Prostate gland (tissue), 2 donors: ENCODE results near the gene PRICKLE2. TPM values are rescaled to one million over a fixed set of nuclear protein-coding genes. Genes with fewer than 3 reads are reported as not detected.

ENCODE experiments used
- DNase-seq: peaks from one replicate; pipeline ENCODE4 v3.0.0-alpha.2; 2019; ENCODE audit warnings: low spot score
- H3K27ac ChIP-seq, 2 donors: fragments of 200-600 bp; sonication (generic); 2 replicates each; pipeline ENCODE4 v1.5.1; 2017 to 2019
- H3K27me3 ChIP-seq: fragments of 200-600 bp; sonication (generic); replicated peaks from 2 replicates; pipeline ENCODE4 v1.5.1; 2019; ENCODE audit not compliant: insufficient read depth
- H3K36me3 ChIP-seq, 2 donors: fragments of 200-600 bp; sonication (generic); 1 replicate in 1 of 2; 2 replicates in 1 of 2; pipeline versions ENCODE4 v1.5.1 to v1.8.1; 2017 to 2019
- H3K4me1 ChIP-seq: fragments of 200-600 bp; sonication (generic); replicated peaks from 2 replicates; pipeline ENCODE4 v1.5.1; 2019
- H3K4me3 ChIP-seq, 2 donors: fragments of 200-600 bp; sonication (generic); 2 replicates each; pipeline ENCODE4 v1.5.1; 2017 to 2019
- H3K9me3 ChIP-seq: fragments of 200-600 bp; sonication (generic); 2 replicates; pipeline ENCODE4 v1.5.1; 2017
- CTCF ChIP-seq, 4 experiments: fragments of 200-600 bp in 2 of 4; fragments of 450-650 bp in 2 of 4; sonication (generic) in 2 of 4; IDR thresholded peaks; 1 replicate in 3 of 4; 2 replicates in 1 of 4; pipeline ENCODE4 v1.5.1; 2016 to 2019; ENCODE audit warnings: antibody characterized with exemption in 4 of 4, mild to moderate bottlenecking in 2 of 4, moderate library complexity in 2 of 4
- POLR2A ChIP-seq: fragments of 450-650 bp; IDR thresholded peaks from one replicate; pipeline ENCODE4 v1.6.1; 2016; ENCODE audit warnings: antibody characterized with exemption, mild to moderate bottlenecking
- POLR2AphosphoS5 ChIP-seq: sonication (generic); formaldehyde crosslinking; IDR thresholded peaks from one replicate; pipeline ENCODE4 v1.6.1; 2017; ENCODE audit warnings: antibody characterized with exemption
- WGBS: methylation state at CpG from one replicate; pipeline ENCODE4 v1.1.5; 2018; 5-methylcytosine and 5-hydroxymethylcytosine counted together
- intact Hi-C: fragments of 100-400 bp; cut with DNase I; formaldehyde crosslinking; loops from one replicate; pipeline ENCODE4 v1.14.2; 2022
- total RNA-seq, 2 donors: library from RNA; depleted of rRNA; stranded (reverse); fragments of >200 nt; gene quantifications; one replicate each; pipeline ENCODE4 v1.1.0, GENCODE V29; 2016

PRICKLE2 gene
- total RNA-seq, 2 donors from 2014 or later, result 11.9 to 21.0 TPM

DNA sequence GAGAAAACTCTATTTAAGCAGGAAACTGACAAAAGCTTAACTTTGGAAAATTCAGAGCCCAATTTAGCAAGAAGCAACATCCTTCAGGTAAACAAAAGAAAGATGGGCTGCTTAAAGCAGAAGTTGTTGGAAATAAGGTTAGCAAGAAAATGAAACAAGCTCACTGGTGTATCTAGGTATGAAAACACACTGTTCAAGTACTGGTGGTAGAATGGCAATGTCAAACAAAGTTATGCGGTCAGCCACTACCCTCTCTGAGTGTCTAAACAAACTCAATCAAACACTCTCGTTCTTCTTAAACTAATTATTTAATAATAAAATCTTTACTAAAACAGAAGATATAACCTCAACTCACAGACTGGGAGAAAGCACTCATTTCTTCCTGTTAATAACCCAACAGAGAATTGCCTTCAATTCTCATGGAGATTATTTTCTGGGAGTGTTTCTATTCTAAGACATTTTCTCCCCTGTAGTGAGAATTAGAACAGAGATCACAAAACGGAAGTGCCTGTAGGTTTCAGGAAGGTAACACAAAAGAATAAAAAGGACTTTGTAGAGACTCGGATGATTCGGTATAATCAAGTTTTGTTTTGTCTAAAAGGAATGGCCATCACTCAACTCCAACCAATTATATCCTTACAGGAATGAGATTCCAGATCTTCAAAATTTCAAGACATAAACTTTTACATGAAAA, 28.9 kb downstream of the PRICKLE2 start:
- Histone ChIP-seq H3K4me3 (no peak overlapping the region), H3K27me3 (no peaks in the 10 kb centered on the region), H3K36me3 (no peaks in the 10 kb centered on the region), H3K27ac (no peak overlapping the region), H3K4me1 (no peaks in the 10 kb centered on the region), H3K9me3 (no peaks in the 10 kb centered on the region)
- intact Hi-C loops, result loop anchor here (10.0 kb wide), 1 partner anchor 148 kb away; no protein-coding TSS in a partner anchor
- TF ChIP-seq POLR2A (no peak), CTCF (IDR thresholded peaks at IDR 0.05) (no peak)
- no peak for DNase-seq
- 92% methylated on average over 5 of the region's 5 CpGs for WGBS

DNA sequence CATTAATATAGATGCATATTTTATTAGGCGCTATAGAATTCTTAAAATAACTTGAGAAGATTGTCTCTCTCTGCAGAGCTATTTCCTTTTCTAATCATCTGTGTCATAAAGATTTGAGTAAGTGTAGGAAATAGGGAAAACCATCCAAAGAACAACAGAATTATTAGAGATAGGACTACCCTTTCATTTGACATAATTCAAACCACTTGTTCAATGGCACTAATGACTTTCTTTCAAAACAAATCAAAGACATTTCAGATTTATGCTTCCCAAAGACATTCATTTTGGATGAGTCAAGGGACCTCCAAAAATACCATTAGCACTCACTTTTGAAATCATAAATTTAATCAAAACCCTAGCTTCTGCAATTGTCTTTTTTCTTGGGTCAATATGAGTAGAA, 29.5 kb downstream of the PRICKLE2 start:
- intact Hi-C loops, result loop anchor here (10.0 kb wide), 1 partner anchor 149 kb away; no protein-coding TSS in a partner anchor
- H3K27ac ChIP-seq, result no peak overlapping the region
- H3K36me3 ChIP-seq, result no peaks in the 10 kb centered on the region
- H3K9me3 ChIP-seq, result no peaks in the 10 kb centered on the region
- H3K4me1 ChIP-seq, result no peaks in the 10 kb centered on the region
- no peaks in the 10 kb centered on the region for H3K27me3 ChIP-seq
- 88% methylated on average over 1 of the region's 1 CpG for WGBS
- DNase-seq, result no peak
- TF ChIP-seq CTCF (IDR thresholded peaks at IDR 0.05) (no peak), POLR2A (no peak), POLR2AphosphoS5 (no peak)
- H3K4me3 ChIP-seq, result no peak overlapping the region

DNA sequence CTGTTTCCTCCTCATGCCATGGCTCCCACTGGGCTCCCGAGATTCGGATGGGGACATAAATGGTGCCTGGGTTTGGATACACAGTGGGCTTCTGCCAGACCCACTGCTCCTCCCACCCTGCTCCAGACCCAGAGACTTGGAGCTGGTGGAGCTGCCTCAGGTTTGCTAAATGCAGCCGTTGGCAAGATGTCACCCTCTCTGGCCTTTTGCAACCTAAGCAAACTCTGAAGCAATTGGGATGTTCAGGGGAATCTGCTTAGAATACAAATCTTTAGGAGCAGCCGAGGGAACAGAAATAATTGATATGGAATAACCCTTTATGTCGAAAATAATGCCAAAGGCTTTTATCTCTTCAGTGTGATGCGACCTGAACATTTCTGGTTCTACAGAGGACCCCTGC, 33.4 kb downstream of the PRICKLE2 start:
- WGBS, result 82% methylated on average over 6 of the region's 6 CpGs
- no peak overlapping the region for H3K4me3 ChIP-seq

GRCh38 chr3:64190517-64191515, 34.5 kb downstream of the PRICKLE2 start:
- no peak for TF ChIP-seq CTCF (IDR thresholded peaks at IDR 0.05)
- no peak for TF ChIP-seq POLR2A
- TF ChIP-seq POLR2AphosphoS5, result no peak
- intact Hi-C loops, result loop anchor here (10.0 kb wide), 1 partner anchor 154 kb away; no protein-coding TSS in a partner anchor
- no peak overlapping the region for H3K4me3 ChIP-seq
- no peaks in the 10 kb centered on the region for H3K36me3 ChIP-seq
- 79% methylated on average over 8 of the region's 8 CpGs for WGBS
- no peaks in the 10 kb centered on the region for H3K27me3 ChIP-seq
- H3K27ac ChIP-seq, result no peak overlapping the region
- H3K4me1 ChIP-seq, result no peaks in the 10 kb centered on the region
- no peaks in the 10 kb centered on the region for H3K9me3 ChIP-seq
- DNase-seq, result no peak

More for the DNA sequence above, 33.4 kb downstream of the PRICKLE2 start:
- DNase-seq, result no peak
- intact Hi-C loops, result loop anchor here (10.0 kb wide), 1 partner anchor 153 kb away; no protein-coding TSS in a partner anchor
- no peaks in the 10 kb centered on the region for H3K9me3 ChIP-seq
- no peaks in the 10 kb centered on the region for H3K36me3 ChIP-seq
- no peaks in the 10 kb centered on the region for H3K27me3 ChIP-seq
- TF ChIP-seq POLR2AphosphoS5, result no peak
- TF ChIP-seq CTCF (IDR thresholded peaks at IDR 0.05), result no peak
- TF ChIP-seq POLR2A, result no peak
- no peak overlapping the region for H3K27ac ChIP-seq
- no peaks in the 10 kb centered on the region for H3K4me1 ChIP-seq
